ENCODE data around the gene PLEKHG4.
A peak's percentile ranks its signal among the peaks of the same experiment; 100 is the strongest.

PLEKHG4 gene

GRCh38 chr16:67326472-67327309 lies 47.4 kb downstream of the PLEKHG4 start, which contains the start of the genes KCTD19 and LRRC36:
Gene KCTD19 (minus strand): TSS chr16:67326741. CDS start chr16:67326707, 34 bp downstream.
Gene LRRC36 (plus strand): TSS chr16:67326815. CDS start chr16:67326863, 48 bp downstream.
- DNase-seq (ENCODE audit: low read depth), result peak; percentile 28

DNA sequence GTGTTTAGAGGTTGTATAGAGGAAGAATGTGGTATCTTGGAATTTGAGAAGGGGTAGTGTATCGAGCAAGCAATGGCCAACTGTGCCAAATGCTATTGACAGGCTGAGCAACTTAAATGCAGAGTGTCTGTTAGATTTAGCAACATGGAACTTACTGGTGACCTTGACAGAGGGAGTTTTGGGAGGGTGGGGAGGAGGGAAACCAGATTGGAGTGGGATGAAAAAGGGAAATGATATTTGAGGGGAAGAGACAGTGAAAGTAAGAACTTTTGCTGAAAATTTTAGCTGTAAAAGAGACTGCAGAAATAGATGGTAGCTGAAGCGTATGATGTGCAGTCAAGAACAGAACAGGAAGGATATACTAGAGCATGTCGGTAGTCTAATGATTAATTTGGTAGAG lies 48.4 kb downstream of the PLEKHG4 start:
- no peak for DNase-seq (ENCODE audit: low read depth)

GRCh38 chr16:67329901-67330300 lies 50.6 kb downstream of the PLEKHG4 start:
- DNase-seq (ENCODE audit: low read depth), result no peak

- no peak for DNase-seq (ENCODE audit: low read depth)
These were observed 54.0 kb downstream of the PLEKHG4 start for GRCh38 chr16:67333315-67333714.

DNA sequence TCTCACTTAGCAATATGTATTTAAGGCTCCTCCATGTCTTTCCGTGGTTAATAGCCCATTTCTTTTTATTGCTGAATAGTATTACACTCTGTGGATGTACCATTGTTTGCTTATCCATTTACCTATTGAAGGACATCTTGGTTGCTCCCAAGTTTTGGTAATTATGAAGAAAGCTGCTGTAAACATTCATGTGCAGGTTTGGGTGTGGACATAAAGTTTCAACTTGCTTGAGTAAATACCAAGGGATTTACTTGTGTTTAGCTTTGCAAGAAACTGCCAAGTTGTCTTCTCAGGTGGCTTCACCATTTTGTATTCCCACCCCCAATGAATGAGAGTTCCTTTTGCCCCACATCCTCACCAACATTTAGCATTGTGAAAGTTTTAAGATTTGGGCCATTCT lies 56.8 kb downstream of the PLEKHG4 start:
- DNase-seq (ENCODE audit: low read depth), result no peak

GRCh38 chr16:67336648-67337047 lies 57.3 kb downstream of the PLEKHG4 start:
- no peak for DNase-seq (ENCODE audit: low read depth)
